AG04450 (cell line): ENCODE data around the gene CBFA2T2. TPM values are rescaled to one million over a fixed set of nuclear protein-coding genes. Genes with fewer than 3 reads are reported as not detected.
"Not testable (repeated sequence)": the region's sequence is repeated elsewhere in the genome, so short reads cannot be mapped to it uniquely, and the experiment has no call there.

Experiments used
- CTCF ChIA-PET: fragments of 300-600, 350-600 bp; formaldehyde crosslinking; extraction: SDS; loops from one replicate; lab custom pipeline; 2022; ENCODE audit warnings: antibody characterized with exemption, inconsistent platforms; lab: Charles Lee
- POLR2A ChIA-PET: fragments of 350-600 bp; formaldehyde crosslinking; extraction: SDS; loops from one replicate; lab custom pipeline; 2021; ENCODE audit warnings: antibody characterized with exemption, inconsistent platforms; lab: Yijun Ruan, JAX
- DNase-seq: peaks from one replicate; pipeline ENCODE4 v3.0.0-alpha.2; 2011; ENCODE audit warnings: low read depth, low spot score
- H3K27ac ChIP-seq: one replicate; pipeline ENCODE4 v1.5.1; 2012; ENCODE audit warnings: low read depth, low read length, control low read depth
- H3K27me3 ChIP-seq: one replicate; pipeline ENCODE4 v1.6.0; 2012; ENCODE audit warnings: low read length; ENCODE audit not compliant: control insufficient read depth, insufficient read depth
- H3K4me3 ChIP-seq: 2 replicates; pipeline ENCODE4 v1.5.1; 2011; ENCODE audit warnings: mild to moderate bottlenecking, low read depth, low read length, control low read depth
- H3K9me3 ChIP-seq: 2 replicates; pipeline ENCODE4 v1.5.1; 2012; ENCODE audit warnings: low read length; ENCODE audit not compliant: control insufficient read depth, insufficient read depth
- polyA plus RNA-seq: library from polyadenylated mRNA; depleted of rRNA; stranded (reverse); fragments of >200 nt; gene quantifications from 2 replicates; pipeline ENCODE4 v1.2.3, GENCODE V29; 2011
- TF ChIP-seq, protein P1 (sequence below): IDR thresholded peaks from 2 replicates; pipeline ENCODE4 v1.5.1; 2011; ENCODE audit warnings: low read depth, low read length, control low read depth, inconsistent platforms

CBFA2T2 gene
- polyA plus RNA-seq, 1 experiment = 11.3 TPM

DNA sequence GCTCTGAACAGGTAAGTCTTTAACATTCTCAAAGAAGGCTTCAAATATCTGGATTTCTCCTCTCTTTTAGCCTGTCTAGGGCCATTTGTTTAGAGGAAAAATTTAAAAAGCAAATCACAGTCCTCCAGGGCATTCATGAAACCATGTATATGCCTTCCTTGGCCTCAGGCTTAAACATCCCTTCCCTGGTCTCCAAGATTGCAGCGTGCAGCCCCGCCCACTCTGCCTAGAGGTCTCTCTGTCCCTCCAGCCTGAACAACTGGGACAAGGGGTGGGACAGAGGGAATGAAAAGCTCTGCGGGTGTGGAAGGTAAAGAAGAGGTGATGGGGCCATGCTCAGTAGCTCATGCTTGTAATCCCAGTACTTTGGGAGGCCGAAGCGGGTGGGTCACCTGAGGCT is 9.8 kb upstream of the CBFA2T2 start:
- ChIA-PET CTCF (no interaction called here), POLR2A (no interaction called here)
- DNase-seq = no peak
- no peak overlapping the region for H3K4me3 ChIP-seq
- TF ChIP-seq, protein P1, sequence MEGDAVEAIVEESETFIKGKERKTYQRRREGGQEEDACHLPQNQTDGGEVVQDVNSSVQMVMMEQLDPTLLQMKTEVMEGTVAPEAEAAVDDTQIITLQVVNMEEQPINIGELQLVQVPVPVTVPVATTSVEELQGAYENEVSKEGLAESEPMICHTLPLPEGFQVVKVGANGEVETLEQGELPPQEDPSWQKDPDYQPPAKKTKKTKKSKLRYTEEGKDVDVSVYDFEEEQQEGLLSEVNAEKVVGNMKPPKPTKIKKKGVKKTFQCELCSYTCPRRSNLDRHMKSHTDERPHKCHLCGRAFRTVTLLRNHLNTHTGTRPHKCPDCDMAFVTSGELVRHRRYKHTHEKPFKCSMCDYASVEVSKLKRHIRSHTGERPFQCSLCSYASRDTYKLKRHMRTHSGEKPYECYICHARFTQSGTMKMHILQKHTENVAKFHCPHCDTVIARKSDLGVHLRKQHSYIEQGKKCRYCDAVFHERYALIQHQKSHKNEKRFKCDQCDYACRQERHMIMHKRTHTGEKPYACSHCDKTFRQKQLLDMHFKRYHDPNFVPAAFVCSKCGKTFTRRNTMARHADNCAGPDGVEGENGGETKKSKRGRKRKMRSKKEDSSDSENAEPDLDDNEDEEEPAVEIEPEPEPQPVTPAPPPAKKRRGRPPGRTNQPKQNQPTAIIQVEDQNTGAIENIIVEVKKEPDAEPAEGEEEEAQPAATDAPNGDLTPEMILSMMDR = no peak
- no peaks in the 10 kb centered on the region for H3K9me3 ChIP-seq
- peaks cover 13% of the 10 kb centered on the region for H3K27me3 ChIP-seq
- H3K27ac ChIP-seq = no peak overlapping the region

DNA sequence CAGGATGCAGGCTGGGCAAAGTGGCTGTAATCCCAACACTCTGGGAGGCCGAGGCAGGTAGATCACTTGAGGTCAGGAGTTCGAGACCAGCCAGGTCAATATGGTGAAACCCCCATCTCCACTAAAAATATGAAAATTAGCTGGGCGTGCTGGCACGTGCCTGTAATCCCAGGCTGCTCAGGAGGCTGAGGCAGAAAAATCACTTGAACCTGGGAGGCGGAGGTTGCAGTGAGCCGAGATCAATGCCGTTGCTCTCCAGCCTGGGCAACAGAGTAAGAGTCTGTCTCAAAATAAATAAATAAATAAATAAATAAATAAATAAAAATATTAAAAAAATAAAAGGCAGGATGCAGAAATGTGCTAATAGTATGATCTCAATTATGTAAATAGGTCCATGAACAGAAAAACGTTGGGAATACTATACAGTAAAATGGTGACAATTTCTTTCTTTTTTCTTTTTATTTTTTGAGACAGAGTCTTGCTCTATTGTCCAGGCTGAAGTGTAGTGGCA is 8.4 kb upstream of the CBFA2T2 start:
- Histone ChIP-seq H3K4me3 (no peak overlapping the region), H3K27ac (no peak overlapping the region), H3K27me3 (peaks cover 4% of the 10 kb centered on the region), H3K9me3 (no peaks in the 10 kb centered on the region)
- no peak for DNase-seq
- POLR2A ChIA-PET = no interaction called here
- TF ChIP-seq, protein P1 = no peak
- CTCF ChIA-PET = interaction anchor here (0.6 kb wide), 1 partner anchor 166 kb away, joined by 5 read pairs; no protein-coding TSS in a partner anchor

DNA sequence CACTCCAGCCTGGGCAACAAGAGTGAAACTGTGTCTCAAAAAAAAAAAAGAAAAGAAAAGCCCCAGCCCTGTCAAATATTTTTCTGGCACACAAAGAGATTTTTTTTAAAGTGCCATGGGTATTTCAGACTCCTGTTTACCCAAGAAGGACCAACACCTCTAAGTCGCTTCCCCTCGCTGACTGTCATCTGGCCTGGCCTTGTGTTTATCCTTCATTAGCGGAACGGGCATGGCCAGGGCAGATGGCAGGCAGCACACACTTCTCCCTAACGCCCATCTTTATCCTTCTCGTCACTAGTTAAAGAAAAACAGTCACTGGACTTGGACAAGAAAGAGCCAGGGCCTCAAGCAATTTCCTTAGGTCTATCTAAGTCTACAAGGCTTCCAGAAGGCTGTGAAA is 7.3 kb upstream of the CBFA2T2 start:
- POLR2A ChIA-PET = interaction anchor here (0.7 kb wide), 1 partner anchor 111 kb away, joined by 3 read pairs; no protein-coding TSS in a partner anchor
- H3K27ac ChIP-seq = no peak overlapping the region
- no peaks in the 10 kb centered on the region for H3K9me3 ChIP-seq
- no peak for DNase-seq
- H3K4me3 ChIP-seq = no peak overlapping the region
- CTCF ChIA-PET = no interaction called here
- TF ChIP-seq, protein P1 = no peak
- no peaks in the 10 kb centered on the region for H3K27me3 ChIP-seq

DNA sequence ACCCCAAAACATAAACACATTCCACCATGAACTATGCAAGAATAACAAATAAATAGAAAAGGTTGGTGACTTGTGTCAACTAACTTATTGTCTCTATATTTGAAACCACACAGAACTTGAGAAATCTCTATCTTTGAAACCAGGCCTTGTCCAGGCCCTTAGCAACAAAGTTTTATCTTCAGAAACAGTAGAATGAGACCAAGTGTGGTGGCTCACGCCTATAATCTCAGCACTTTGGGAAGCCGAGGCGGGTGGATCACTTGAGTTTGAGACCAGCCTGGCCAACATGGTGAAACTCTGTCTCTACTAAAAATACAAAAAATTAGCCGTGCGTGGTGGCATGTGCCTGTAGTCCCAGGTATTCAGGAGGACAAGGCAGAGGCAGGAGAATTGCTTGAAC is 6.7 kb upstream of the CBFA2T2 start:
- POLR2A ChIA-PET, H3K27me3 ChIP-seq, H3K9me3 ChIP-seq, H3K27ac ChIP-seq, DNase-seq, CTCF ChIA-PET, H3K4me3 ChIP-seq: not testable (repeated sequence)

DNA sequence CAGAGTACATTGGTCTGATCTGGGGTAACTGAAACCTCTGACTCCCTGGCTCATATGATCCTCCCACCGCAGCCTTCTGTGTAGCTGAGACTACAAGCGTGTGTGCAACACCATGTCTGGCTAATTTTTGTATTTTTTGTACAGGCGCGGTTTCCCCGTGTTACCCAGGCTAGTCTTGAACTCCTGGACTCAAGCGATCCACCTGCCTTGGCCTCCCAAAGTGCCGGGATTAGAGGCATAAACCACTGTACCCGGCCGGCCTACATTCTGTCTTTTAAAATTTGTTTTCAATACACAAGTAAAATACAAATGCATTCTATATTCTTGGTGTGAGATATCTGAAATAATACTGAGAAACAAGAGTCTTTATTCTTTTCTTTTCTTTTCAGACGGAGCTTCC is 1.7 kb upstream of the CBFA2T2 start:
- no peak overlapping the region for H3K4me3 ChIP-seq
- DNase-seq = no peak
- CTCF ChIA-PET = interaction anchor here (0.6 to 1.5 kb wide), 2 partner anchors 13 to 31 kb away, joined by 3 read pairs; no protein-coding TSS in a partner anchor
- TF ChIP-seq, protein P1 = no peak
- no peak overlapping the region for H3K27ac ChIP-seq
- H3K27me3 ChIP-seq = no peaks in the 10 kb centered on the region
- POLR2A ChIA-PET = no interaction called here
- no peaks in the 10 kb centered on the region for H3K9me3 ChIP-seq

DNA sequence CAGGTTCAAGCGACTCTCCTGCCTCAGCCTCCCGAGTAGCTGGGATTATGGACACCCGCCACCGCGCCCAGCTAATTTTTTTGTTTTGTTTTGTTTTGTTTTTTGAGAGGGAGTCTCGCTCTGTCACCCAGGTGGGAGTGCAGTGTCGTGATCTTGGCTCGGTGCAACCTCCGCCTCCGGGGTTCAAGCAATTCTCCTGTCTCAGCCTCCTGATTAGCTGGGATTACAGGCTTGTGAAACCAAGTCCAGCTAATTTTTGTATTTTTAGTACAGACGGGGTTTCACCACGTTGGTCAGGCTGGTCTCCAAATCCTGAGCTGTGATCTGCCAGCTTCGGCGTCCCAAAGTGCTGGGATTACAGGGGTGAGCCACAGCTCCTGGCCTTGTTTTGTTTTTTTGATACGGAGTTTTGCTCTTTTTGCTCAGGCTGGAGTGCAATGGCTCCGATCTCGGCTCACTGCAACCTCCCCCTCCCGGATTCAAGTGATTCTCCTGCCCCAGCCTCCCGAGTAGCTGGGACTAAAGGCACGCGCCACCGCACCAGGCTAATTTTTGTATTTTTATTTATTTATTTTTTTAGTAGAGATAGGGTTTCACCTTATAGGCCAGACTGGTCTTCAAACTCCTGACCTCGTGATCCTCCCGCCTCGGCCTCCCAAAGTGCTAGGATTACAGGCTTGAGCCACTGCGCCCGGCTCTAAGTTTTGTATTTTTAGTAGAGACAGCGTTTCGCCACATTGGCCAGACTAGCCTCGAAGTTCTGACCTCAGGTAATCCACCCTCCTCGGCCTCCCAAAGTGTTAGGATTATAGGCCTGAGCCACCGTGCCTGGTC is 1.0 kb upstream of the CBFA2T2 start:
- H3K9me3 ChIP-seq, DNase-seq, H3K27me3 ChIP-seq: not testable (repeated sequence)
- Histone ChIP-seq H3K4me3 (peak overlapping the region; percentile 67), H3K27ac (peak overlapping the region; percentile 89)
- ChIA-PET POLR2A (interaction anchor here (1.0 to 1.7 kb wide), 5 partner anchors 63 to 179 kb away, joined by 3 to 10 read pairs (median 4); partner anchors contain the start of gene ACTL10), CTCF (interaction anchor here (0.6 to 1.5 kb wide), 4 partner anchors 13 to 765 kb away, joined by 3 to 4 read pairs (median 3); no protein-coding TSS in a partner anchor)
